ENCODE results near the gene HYPK. TPM values are rescaled to one million over a fixed set of nuclear protein-coding genes. Genes with fewer than 3 reads are reported as not detected.

The HYPK gene
- total RNA-seq (2021; fragmentation: NEBNext Ultra II Directional; extraction: Animal tissue kit (Norgen Biotek cat#: 25700)) (9.9 and 17.6 TPM in 2 replicates), polyA plus RNA-seq (2011; rRNA removed) (5.0 and 5.4 TPM in 2 replicates), polyA minus RNA-seq (2011; rRNA and poly(A)+ RNA removed) (4.3 and 6.2 TPM in 2 replicates)
- 7.6 TPM for polyA plus RNA-seq (2011; cell fraction: cytosol; rRNA removed)
- polyA plus RNA-seq (2011; cell fraction: nucleus; rRNA removed) = 11.4 TPM
- 5.7 to 13.5 TPM (median 7.3 TPM) in 4 replicates for polyA plus RNA-seq (2012, experiment 1 of 2)
- polyA plus RNA-seq (2012, experiment 2 of 2) = 2.6 TPM
- polyA plus RNA-seq (2013, experiment 1 of 2) = 191 TPM
- polyA plus RNA-seq (2013, experiment 2 of 2) = 216 TPM
- polyA minus RNA-seq (2011; cell fraction: cytosol; rRNA and poly(A)+ RNA removed) = 21.1 TPM
- 17.1 TPM for polyA minus RNA-seq (2011; cell fraction: nucleus; rRNA and poly(A)+ RNA removed)
- long read RNA-seq, experiment 1, transcript HYPK-202 (4 exons, 1,051 nt) = major isoform, 18 of 19 reads
- long read RNA-seq, experiment 1, partial matches to known transcripts = 0 of 19 reads
- long read RNA-seq, experiment 1, other reads (novel, unspliced or antisense) = 0 of 19 reads
- long read RNA-seq, experiment 2, transcript HYPK-202 (4 exons, 1,051 nt) = major isoform, 8 of 8 reads
- long read RNA-seq, experiment 2, partial matches to known transcripts = 0 of 8 reads
- long read RNA-seq, experiment 2, other reads (novel, unspliced or antisense) = 0 of 8 reads

- Histone ChIP-seq H4K91ac (replicated peaks; ENCODE audit: insufficient read length, low read length) (peak within 1 kb of the TSS; percentile 22), H3K56ac (replicated peaks; ENCODE audit: insufficient read length, low read depth, low read length) (peak within 1 kb of the TSS; percentile 39), H4K20me1 (replicated peaks in 1 of 2; ENCODE audit: control insufficient read depth in 1 of 2, insufficient read depth in 2 of 2, low read length in 2 of 2) (peaks cover 0 to 3% of the 10 kb centered on the region in 2 experiments), H3K23ac (ENCODE audit: insufficient read length) (no peak within 1 kb of the TSS), H3K23me2 (ENCODE audit: low read depth, low read length) (no peaks in the 10 kb centered on the region), H2BK12ac (ENCODE audit: low read depth, low read length) (peak within 1 kb of the TSS; percentile 71; the same call in 1 of the 2 replicates), H3K4me2 (ENCODE audit: insufficient read depth in 1 of 2, low read depth in 2 of 2, low read length in 2 of 2) (peak within 1 kb of the TSS; percentile 75 to 86), H3K79me1 (ENCODE audit: low read depth, low read length) (no peaks in the 10 kb centered on the region), H3K9ac (replicated peaks in 1 of 4; ENCODE audit: extremely low read depth in 1 of 4, low read depth in 3 of 4, low read length in 3 of 4) (peak within 1 kb of the TSS; percentile 61 to 84 (median 76)), H2AFZ (ENCODE audit: low read length) (no peak within 1 kb of the TSS), H2AK5ac (ENCODE audit: low read depth, low read length) (no peak within 1 kb of the TSS), H2BK15ac (ENCODE audit: low read length) (peak within 1 kb of the TSS; percentile 31), H3K36me3 (ENCODE audit: control insufficient read depth in 2 of 4, insufficient read depth in 4 of 4, low read length in 3 of 4) (peaks cover 17 to 60% (median 19%) of the 10 kb centered on the region in 4 experiments), H3K9me3 (ENCODE audit: insufficient read depth in 2 of 2, low read depth in 1 of 2, low read length in 1 of 2) (no peaks in the 10 kb centered on the region), H4K5ac (ENCODE audit: insufficient read length, low read depth, low read length) (peak within 1 kb of the TSS; percentile 71), H2BK5ac (ENCODE audit: low read depth, low read length) (peak within 1 kb of the TSS; percentile 55), H3K4me1 (replicated peaks in 1 of 4; ENCODE audit: control insufficient read depth in 3 of 4, insufficient read depth in 4 of 4, low read length in 3 of 4) (peaks cover 7 to 16% (median 11%) of the 10 kb centered on the region in 4 experiments), H3K4ac (replicated peaks; ENCODE audit: insufficient read length, low read depth, low read length) (peak within 1 kb of the TSS; percentile 55), H3K79me2 (ENCODE audit: control insufficient read depth in 1 of 2, insufficient read depth in 2 of 2, low read length in 2 of 2) (peaks cover 0 to 13% of the 10 kb centered on the region in 2 experiments; a peak in 2 of 4 replicates), H3K27me3 (replicated peaks in 1 of 4; ENCODE audit: control insufficient read depth in 3 of 4, extremely low read depth in 1 of 4, insufficient read depth in 3 of 4, low read length in 3 of 4) (no peaks in the 10 kb centered on the region), H3K18ac (ENCODE audit: extremely low read depth, low read length) (peak within 1 kb of the TSS; percentile 51), H3K14ac (ENCODE audit: insufficient read length) (no peak within 1 kb of the TSS), H3K27ac (ENCODE audit: low read depth, low read length) (peak within 1 kb of the TSS; percentile 28; the same call in 1 of the 2 replicates), H4K8ac (ENCODE audit: extremely low read depth, insufficient read depth, low read length) (no peak within 1 kb of the TSS), H2BK20ac (ENCODE audit: low read length) (peak within 1 kb of the TSS; percentile 28; the same call in 1 of the 2 replicates), H2BK120ac (replicated peaks; ENCODE audit: low read depth, low read length) (no peak within 1 kb of the TSS), H3K4me3 (ENCODE audit: extremely low read depth in 1 of 4, insufficient read depth in 2 of 4, low read depth in 3 of 4, low read length in 4 of 4) (peak within 1 kb of the TSS; percentile 67 to 97 (median 88))
- FAIRE-seq (peak; percentile 19), DNase-seq (ENCODE audit: low read depth in 1 of 2, low spot score in 2 of 2) (peak; percentile 41 to 88)
- POLR2A ChIA-PET (ENCODE audit: partially characterized antibody) = interaction anchor here (0.9 to 8.9 kb wide), 8 partner anchors 9 to 54 kb away, joined by 7 to 71 read pairs (median 8); partner anchors contain the start of genes ELL3, MFAP1, PDIA3 and WDR76
- WGBS, 2 experiments (ENCODE audit: extremely low coverage in 1 of 2, insufficient coverage in 1 of 2, insufficient read length in 1 of 2, insufficient replicate concordance in 2 of 2, low coverage in 1 of 2, low lambda C conversion rate in 2 of 2, missing lambda C conversion rate in 1 of 2) = 11% methylated on average over 42 of the region's 44 CpGs; no CpG with 5 or more reads in 1 of the 2 experiments
- CTCF ChIA-PET (ENCODE audit: partially characterized antibody) = interaction anchor here (0.7 to 1.9 kb wide), 3 partner anchors 11 to 706 kb away, joined by 3 to 5 read pairs (median 3); partner anchors contain the start of gene ELL3
- TF ChIP-seq SIRT6 (IDR thresholded peaks at IDR 0.05; ENCODE audit: low read length) (no peak), POLR2A (IDR thresholded peaks at IDR 0.05; ENCODE audit: control extremely low read depth in 1 of 2, low read depth in 2 of 2, low read length in 2 of 2) (peak; percentile 2 to 82), TAF7 (optimal IDR thresholded peaks at IDR 0.05; ENCODE audit: borderline replicate concordance, low read depth, low read length) (peak; percentile 46), SUZ12 (IDR thresholded peaks at IDR 0.05; ENCODE audit: low read length) (no peak), JUN (IDR thresholded peaks at IDR 0.05; ENCODE audit: low read depth, low read length) (no peak), GABPA (IDR thresholded peaks at IDR 0.05; ENCODE audit: borderline replicate concordance, insufficient read depth, low read length) (peak; percentile 87; the same call in 1 of the 2 replicates), FOSL1 (IDR thresholded peaks at IDR 0.05; ENCODE audit: insufficient read depth, low read depth, low read length) (no peak), GTF2F1 (IDR thresholded peaks at IDR 0.05; ENCODE audit: borderline replicate concordance, low read depth, low read length) (no peak)
Measured at GRCh38 chr15:43800286-43801141, at the start of gene HYPK. TSS of gene HYPK (plus strand) at chr15:43800599. CDS start at chr15:43800623, 24 bp downstream.
